ENCODE results near the gene CDH24.

DNA sequence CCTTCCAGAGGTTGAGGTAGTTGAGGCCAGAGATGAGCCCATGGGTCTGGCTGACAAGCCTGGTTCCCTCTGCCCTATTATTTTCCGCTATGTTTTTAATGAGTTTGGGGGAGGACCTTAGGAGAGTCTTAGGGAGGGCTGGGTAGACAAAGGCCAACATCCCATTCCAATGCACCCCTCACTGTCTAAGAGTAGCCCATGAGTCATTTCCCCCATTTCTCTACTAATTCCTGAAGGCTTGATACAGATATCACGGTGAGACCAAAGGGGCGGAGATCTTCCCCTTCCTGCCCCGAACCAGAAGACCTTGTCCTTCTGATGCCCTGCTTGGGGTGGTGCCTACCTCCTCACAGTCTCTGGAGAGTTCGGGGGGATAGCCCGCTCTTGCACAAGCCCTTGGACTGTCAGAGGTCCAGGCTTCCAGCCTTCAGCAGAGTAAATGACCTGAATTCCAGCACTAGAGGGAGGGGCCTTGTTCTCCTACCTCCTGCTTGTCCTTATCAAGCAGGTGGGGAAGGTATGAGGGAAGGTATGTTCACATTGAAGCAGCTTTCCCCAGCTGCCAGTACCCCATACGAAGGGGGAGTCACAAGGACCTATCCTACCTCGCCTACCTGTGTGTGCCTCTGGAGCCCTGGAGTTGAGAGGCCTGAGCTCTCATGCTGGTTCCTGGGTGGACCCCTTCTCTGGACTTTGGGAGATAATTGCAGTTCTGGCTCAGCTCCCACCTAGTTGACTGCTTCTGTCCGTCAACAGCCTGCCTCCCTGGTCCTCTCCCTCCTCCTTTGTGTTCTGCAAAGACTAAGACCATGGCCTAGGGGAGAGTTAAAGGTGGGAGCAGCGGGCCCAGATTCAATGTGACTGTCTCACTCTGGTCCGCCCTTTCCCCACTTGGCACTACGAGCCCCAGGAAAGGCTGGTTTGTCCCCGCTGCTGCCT is 11.6 kb downstream of the CDH24 start:
- TF ChIP-seq, protein P1, sequence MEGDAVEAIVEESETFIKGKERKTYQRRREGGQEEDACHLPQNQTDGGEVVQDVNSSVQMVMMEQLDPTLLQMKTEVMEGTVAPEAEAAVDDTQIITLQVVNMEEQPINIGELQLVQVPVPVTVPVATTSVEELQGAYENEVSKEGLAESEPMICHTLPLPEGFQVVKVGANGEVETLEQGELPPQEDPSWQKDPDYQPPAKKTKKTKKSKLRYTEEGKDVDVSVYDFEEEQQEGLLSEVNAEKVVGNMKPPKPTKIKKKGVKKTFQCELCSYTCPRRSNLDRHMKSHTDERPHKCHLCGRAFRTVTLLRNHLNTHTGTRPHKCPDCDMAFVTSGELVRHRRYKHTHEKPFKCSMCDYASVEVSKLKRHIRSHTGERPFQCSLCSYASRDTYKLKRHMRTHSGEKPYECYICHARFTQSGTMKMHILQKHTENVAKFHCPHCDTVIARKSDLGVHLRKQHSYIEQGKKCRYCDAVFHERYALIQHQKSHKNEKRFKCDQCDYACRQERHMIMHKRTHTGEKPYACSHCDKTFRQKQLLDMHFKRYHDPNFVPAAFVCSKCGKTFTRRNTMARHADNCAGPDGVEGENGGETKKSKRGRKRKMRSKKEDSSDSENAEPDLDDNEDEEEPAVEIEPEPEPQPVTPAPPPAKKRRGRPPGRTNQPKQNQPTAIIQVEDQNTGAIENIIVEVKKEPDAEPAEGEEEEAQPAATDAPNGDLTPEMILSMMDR (IDR thresholded peaks at IDR 0.05; ENCODE audit: extremely low read depth in 1 of 2, insufficient read depth in 1 of 2, low read depth in 1 of 2, low read length in 2 of 2): no peak
- no peak for TF ChIP-seq POLR2AphosphoS5 (IDR thresholded peaks at IDR 0.05; ENCODE audit: insufficient read depth, low read depth, low read length)
- no peak for TF ChIP-seq EZH2 (IDR thresholded peaks at IDR 0.05; ENCODE audit: borderline replicate concordance, low read depth, low read length, severe bottlenecking)
- TF ChIP-seq, protein P2, sequence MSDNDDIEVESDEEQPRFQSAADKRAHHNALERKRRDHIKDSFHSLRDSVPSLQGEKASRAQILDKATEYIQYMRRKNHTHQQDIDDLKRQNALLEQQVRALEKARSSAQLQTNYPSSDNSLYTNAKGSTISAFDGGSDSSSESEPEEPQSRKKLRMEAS (IDR thresholded peaks at IDR 0.05; ENCODE audit: insufficient read depth, insufficient read length): no peak
- TF ChIP-seq POLR2A (IDR thresholded peaks at IDR 0.05; ENCODE audit: low read depth, low read length): no peak
- TF ChIP-seq GATA2 (IDR thresholded peaks at IDR 0.05; ENCODE audit: insufficient read depth, insufficient read length, low read depth, low read length): no peak
- TF ChIP-seq FOS (IDR thresholded peaks at IDR 0.05; ENCODE audit: borderline replicate concordance, insufficient read depth, low read length): peak; percentile 52
- TF ChIP-seq JUN (IDR thresholded peaks at IDR 0.05; ENCODE audit: borderline replicate concordance, insufficient read depth, insufficient read length, low read depth): peak; percentile 78
- no peak for TF ChIP-seq MYC (IDR thresholded peaks at IDR 0.05; ENCODE audit: low read depth, low read length)
